ENCODE measurements around the gene DISP3.

DNA sequence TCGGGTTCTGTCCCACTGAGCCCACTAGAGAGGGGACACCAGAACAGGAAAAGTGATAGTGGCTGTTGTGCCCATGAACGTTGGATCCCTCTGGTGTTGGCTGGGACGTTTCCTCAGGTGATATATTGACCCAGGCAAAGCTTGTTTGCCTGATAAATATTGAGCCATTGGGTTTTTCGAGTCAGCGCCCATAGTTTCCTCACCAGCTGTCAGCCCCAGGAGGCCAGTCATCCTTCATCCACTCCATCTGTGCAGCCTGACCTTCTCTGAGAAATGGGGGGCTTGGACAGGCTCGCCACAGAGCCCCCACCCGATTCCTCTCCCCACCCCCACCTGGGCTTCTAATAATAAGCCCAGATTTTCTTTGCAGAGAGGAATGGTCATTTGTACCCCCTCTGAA is 13.3 kb downstream of the DISP3 start:
- no peak for TF ChIP-seq POLR2A (IDR thresholded peaks at IDR 0.05)
- TF ChIP-seq, protein P1, sequence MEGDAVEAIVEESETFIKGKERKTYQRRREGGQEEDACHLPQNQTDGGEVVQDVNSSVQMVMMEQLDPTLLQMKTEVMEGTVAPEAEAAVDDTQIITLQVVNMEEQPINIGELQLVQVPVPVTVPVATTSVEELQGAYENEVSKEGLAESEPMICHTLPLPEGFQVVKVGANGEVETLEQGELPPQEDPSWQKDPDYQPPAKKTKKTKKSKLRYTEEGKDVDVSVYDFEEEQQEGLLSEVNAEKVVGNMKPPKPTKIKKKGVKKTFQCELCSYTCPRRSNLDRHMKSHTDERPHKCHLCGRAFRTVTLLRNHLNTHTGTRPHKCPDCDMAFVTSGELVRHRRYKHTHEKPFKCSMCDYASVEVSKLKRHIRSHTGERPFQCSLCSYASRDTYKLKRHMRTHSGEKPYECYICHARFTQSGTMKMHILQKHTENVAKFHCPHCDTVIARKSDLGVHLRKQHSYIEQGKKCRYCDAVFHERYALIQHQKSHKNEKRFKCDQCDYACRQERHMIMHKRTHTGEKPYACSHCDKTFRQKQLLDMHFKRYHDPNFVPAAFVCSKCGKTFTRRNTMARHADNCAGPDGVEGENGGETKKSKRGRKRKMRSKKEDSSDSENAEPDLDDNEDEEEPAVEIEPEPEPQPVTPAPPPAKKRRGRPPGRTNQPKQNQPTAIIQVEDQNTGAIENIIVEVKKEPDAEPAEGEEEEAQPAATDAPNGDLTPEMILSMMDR (IDR thresholded peaks at IDR 0.05 in 8 of 11, conservative IDR thresholded peaks at IDR 0.05 in 3 of 11) = no peak

All from spleen (tissue), 7 donors.